ENCODE measurements around the gene WDR19. TPM values are rescaled to one million over a fixed set of nuclear protein-coding genes. Genes with fewer than 3 reads are reported as not detected.
"Not testable (repeated sequence)": the region's sequence is repeated elsewhere in the genome, so short reads cannot be mapped to it uniquely, and the experiment has no call there.

WDR19 gene
- total RNA-seq: 54.6 to 65.0 TPM (median 55.7 TPM) in 3 replicates

DNA sequence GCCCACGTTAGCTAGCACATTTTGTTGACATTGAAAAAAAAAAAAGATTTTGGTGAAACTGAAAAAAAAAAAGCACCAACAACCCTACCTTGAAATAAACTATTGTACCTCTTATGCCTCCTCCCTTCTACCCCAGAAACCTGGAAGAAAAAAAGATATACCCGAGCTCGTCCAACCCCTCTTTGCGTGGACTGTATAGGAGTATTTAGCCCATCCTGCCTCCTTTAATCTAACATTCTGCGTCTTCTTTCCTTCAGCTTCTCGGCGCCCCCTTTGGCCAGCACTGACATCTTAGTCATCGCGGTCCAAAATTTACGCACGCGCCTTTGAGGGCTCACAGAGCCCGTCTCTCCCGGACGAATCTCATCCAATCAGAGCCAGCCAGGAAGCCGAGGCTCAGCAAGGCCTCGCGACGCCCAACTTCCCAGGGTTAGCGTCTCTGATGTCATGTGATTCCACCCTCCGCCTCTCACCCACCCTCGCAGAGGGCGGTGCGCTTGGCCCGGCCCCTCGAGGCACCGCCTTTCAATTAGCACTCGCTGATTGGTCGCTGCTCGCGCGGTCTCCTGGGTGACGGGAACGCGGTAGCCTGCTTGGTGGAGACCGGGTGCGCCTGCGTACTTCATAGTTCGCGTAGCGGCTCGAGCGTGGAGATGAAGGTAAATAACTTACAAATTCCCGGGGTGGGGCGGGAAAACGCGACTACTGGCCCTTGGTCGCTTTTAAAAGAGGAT is at the start of gene WDR19:
Gene WDR19 (plus strand): TSS at position 625 of the 734 bp plus-strand sequence. CDS start 29 bp downstream, at position 654.
- Mint-ChIP-seq H3K27ac (peak within 1 kb of the TSS; percentile 47), H3K27me3 (ENCODE audit: low read depth) (peaks cover 4% of the 10 kb centered on the region)
- TF ChIP-seq, protein P1, sequence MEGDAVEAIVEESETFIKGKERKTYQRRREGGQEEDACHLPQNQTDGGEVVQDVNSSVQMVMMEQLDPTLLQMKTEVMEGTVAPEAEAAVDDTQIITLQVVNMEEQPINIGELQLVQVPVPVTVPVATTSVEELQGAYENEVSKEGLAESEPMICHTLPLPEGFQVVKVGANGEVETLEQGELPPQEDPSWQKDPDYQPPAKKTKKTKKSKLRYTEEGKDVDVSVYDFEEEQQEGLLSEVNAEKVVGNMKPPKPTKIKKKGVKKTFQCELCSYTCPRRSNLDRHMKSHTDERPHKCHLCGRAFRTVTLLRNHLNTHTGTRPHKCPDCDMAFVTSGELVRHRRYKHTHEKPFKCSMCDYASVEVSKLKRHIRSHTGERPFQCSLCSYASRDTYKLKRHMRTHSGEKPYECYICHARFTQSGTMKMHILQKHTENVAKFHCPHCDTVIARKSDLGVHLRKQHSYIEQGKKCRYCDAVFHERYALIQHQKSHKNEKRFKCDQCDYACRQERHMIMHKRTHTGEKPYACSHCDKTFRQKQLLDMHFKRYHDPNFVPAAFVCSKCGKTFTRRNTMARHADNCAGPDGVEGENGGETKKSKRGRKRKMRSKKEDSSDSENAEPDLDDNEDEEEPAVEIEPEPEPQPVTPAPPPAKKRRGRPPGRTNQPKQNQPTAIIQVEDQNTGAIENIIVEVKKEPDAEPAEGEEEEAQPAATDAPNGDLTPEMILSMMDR (IDR thresholded peaks at IDR 0.05; ENCODE audit: unreplicated experiment): no peak

DNA sequence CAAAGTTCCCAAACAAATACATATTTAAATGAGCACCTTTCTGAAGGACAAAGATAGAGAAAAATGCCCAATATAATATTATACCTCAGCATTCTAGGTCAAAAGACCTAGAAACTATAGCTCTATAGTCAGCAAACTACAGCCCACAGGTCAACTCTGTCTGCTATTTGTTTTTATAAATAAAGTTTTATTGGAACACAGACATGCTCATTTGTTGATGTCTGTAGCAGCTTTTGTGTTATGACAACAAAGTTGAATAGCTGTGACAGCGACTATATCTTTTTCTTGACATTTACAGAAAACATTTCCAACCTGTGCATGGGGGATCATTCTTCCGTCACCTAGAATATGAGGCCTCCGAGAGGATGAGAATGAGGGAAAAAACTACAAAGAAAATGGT is 48.7 kb upstream of the WDR19 start:
- Mint-ChIP-seq H3K4me3 (no peak overlapping the region), H3K36me3 (peaks cover 2% of the 10 kb centered on the region), H3K27ac (no peak overlapping the region), H3K9me3 (peaks cover 6% of the 10 kb centered on the region), H3K4me1 (peaks cover 3% of the 10 kb centered on the region), H3K27me3 (ENCODE audit: low read depth) (no peaks in the 10 kb centered on the region)
- TF ChIP-seq, protein P1 (IDR thresholded peaks at IDR 0.05; ENCODE audit: unreplicated experiment): no peak
- DNase-seq (ENCODE audit: low spot score in 2 of 2, unreplicated experiment in 2 of 2): no peak

More for the DNA sequence above, at the start of gene WDR19:
- DNase-seq (ENCODE audit: low spot score in 2 of 2, unreplicated experiment in 2 of 2): peak; percentile 95 to 98
- Mint-ChIP-seq H3K4me3 (no peak within 1 kb of the TSS), H3K9me3 (no peaks in the 10 kb centered on the region), H3K36me3 (peaks cover 3% of the 10 kb centered on the region), H3K4me1 (peaks cover 9% of the 10 kb centered on the region)

DNA sequence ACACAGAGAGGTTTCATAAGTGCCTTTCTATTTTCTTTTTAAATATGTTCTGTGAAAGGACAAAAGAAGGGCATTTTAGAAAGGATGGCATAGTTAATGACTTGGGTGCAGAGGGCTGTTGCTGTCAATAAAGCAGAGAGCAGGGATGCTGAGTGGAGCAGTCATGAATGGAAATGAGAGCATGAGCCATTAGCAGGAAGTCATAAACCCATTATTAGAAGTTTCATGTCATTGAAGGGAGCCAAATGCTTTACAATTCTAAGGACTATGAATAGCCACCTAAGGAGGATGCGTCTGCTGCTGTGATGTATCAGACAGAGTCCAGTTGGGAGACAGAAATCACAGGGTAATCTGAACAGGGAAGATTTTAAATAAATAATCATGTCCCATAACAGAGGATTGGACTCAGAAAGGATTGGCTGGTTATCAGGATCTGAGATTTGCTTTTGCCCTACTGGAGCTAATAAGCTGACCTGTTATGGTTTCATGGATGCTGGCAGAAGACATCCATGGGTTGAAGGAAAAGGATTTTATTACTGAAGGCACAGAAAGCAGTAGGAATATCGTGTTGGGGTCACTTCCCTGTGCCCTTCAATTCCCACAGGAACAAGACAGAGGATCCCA is 47.5 kb upstream of the WDR19 start:
- Mint-ChIP-seq H3K36me3 (peaks cover 2% of the 10 kb centered on the region), H3K4me1 (peaks cover 3% of the 10 kb centered on the region), H3K4me3 (peak overlapping the region; percentile 10), H3K9me3 (peaks cover 4% of the 10 kb centered on the region), H3K27ac (no peak overlapping the region), H3K27me3 (ENCODE audit: low read depth) (no peaks in the 10 kb centered on the region)
- DNase-seq (ENCODE audit: low spot score in 2 of 2, unreplicated experiment in 2 of 2): no peak
- TF ChIP-seq, protein P1 (IDR thresholded peaks at IDR 0.05; ENCODE audit: unreplicated experiment): no peak

DNA sequence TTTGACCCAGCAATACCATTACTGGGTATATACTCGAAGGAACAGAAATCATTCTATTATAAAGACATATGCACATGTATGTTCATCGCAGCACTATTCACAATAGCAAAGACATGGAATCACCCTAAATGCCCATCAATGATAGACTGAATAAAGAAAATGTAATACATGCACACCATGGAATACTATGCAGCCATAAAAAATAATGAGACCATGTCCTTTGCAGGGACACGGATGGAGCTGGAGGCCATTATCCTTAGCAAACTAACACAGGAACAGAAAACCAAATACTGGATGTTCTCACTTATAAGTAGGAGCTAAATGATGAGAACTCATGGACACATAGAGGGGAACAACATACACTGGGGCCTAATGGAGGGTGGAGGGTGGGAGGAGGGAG is 44.1 kb upstream of the WDR19 start:
- H3K4me1 Mint-ChIP-seq, H3K9me3 Mint-ChIP-seq: not testable (repeated sequence)

DNA sequence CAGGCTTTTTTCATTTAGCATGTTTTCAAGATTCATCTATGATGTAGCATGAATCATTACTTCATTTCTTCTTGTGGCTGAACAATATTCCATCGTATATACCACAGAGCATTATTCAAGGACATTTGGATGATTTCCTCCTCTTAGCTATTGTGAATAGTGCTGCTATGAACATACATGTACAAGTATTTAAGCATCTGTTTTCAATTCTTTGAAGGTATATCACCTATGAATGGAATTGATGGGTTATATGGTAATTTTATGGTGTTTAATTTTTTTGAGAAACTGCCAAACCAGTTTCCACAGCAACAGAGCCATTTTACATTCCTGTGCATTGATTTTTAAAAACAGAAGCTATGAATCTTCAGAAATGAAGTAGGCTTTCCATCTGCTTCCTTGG is 36.1 kb upstream of the WDR19 start:
- TF ChIP-seq, protein P1 (IDR thresholded peaks at IDR 0.05; ENCODE audit: unreplicated experiment): no peak
- H3K9me3 Mint-ChIP-seq: no peaks in the 10 kb centered on the region
- no peaks in the 10 kb centered on the region for H3K4me1 Mint-ChIP-seq
- no peak overlapping the region for H3K4me3 Mint-ChIP-seq
- no peak for DNase-seq (ENCODE audit: low spot score in 2 of 2, unreplicated experiment in 2 of 2)
- no peak overlapping the region for H3K27ac Mint-ChIP-seq
- no peaks in the 10 kb centered on the region for H3K36me3 Mint-ChIP-seq
- H3K27me3 Mint-ChIP-seq (ENCODE audit: low read depth): no peaks in the 10 kb centered on the region

More for the DNA sequence above, 44.1 kb upstream of the WDR19 start:
- not testable (repeated sequence) for H3K27ac Mint-ChIP-seq; H3K36me3 Mint-ChIP-seq; H3K27me3 Mint-ChIP-seq (ENCODE audit: low read depth); DNase-seq (ENCODE audit: low spot score in 2 of 2, unreplicated experiment in 2 of 2); H3K4me3 Mint-ChIP-seq

DNA sequence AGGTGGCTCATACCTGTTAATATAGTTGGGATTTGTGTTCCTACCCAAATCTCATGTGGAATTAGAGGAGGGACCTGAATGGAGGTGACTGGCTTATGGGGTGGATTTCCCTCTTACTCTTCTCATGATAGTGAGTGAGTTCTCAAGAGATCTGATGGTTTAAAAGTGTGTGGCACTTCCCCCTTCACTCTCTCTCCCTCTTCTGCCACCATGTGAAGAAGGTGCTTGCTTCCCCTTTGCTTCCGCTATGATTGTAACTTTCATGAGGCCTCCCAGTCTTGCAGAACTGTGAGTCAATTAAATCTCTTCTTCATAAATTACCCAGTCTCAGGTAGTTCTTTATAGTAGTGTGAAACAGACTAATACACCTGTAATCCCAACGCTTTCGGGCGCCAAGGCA is 28.3 kb upstream of the WDR19 start:
- no peaks in the 10 kb centered on the region for H3K9me3 Mint-ChIP-seq
- H3K4me1 Mint-ChIP-seq: no peaks in the 10 kb centered on the region
- no peaks in the 10 kb centered on the region for H3K27me3 Mint-ChIP-seq (ENCODE audit: low read depth)

More for the DNA sequence above, 28.3 kb upstream of the WDR19 start:
- Mint-ChIP-seq H3K27ac (no peak overlapping the region), H3K4me3 (no peak overlapping the region), H3K36me3 (no peaks in the 10 kb centered on the region)
- TF ChIP-seq, protein P1 (IDR thresholded peaks at IDR 0.05; ENCODE audit: unreplicated experiment): no peak
- no peak for DNase-seq (ENCODE audit: low spot score in 2 of 2, unreplicated experiment in 2 of 2)
